Keratinocyte (primary cell): ENCODE results near the gene KLF5. TPM values are rescaled to one million over a fixed set of nuclear protein-coding genes. Genes with fewer than 3 reads are reported as not detected.

Experiments used
- DNase-seq: peaks from one replicate; pipeline ENCODE4 v3.0.0-alpha.2; 2011; ENCODE audit warnings: low read depth, missing footprints, low spot score
- FAIRE-seq: peaks from 2 replicates; lab custom pipeline; 2011; peaks lifted over from hg19 to GRCh38; lab: Jason Lieb, UNC
- H2AFZ ChIP-seq: 2 replicates; pipeline ENCODE4 v1.6.0; 2012; ENCODE audit warnings: low read length, control low read depth, inconsistent platforms; ENCODE audit not compliant: control insufficient read depth
- H3K27ac ChIP-seq: 2 replicates; pipeline ENCODE4 v1.5.1; 2011; ENCODE audit warnings: low read length; ENCODE audit not compliant: control insufficient read depth, insufficient read depth
- H3K27me3 ChIP-seq: 3 replicates; pipeline ENCODE4 v1.6.0; 2011; ENCODE audit warnings: low read length; ENCODE audit not compliant: control insufficient read depth, insufficient read depth; ENCODE audit errors: extremely low read depth
- H3K36me3 ChIP-seq, 2 experiments: 2 replicates in 1 of 2; 3 replicates in 1 of 2; pipeline ENCODE4 v1.5.1; 2011; ENCODE audit warnings: low read length in 2 of 2, mild to moderate bottlenecking in 1 of 2; ENCODE audit not compliant: control insufficient read depth in 2 of 2, insufficient read depth in 2 of 2; ENCODE audit errors: extremely low read depth in 1 of 2
- H3K4me1 ChIP-seq: 3 replicates; pipeline ENCODE4 v1.5.1; 2011; ENCODE audit warnings: low read length; ENCODE audit not compliant: control insufficient read depth, insufficient read depth; ENCODE audit errors: extremely low read depth
- H3K4me2 ChIP-seq: 3 replicates; pipeline ENCODE4 v1.6.0; 2011; ENCODE audit warnings: low read depth, low read length; ENCODE audit not compliant: control insufficient read depth, insufficient read depth; ENCODE audit errors: extremely low read depth
- H3K4me3 ChIP-seq, 3 experiments: fragments of 200-600 bp in 1 of 3; sonication (generic) in 1 of 3; 2 replicates in 2 of 3; 3 replicates in 1 of 3; pipeline ENCODE4 v1.5.1; 2011 to 2016; ENCODE audit warnings: low read length in 3 of 3, mild to moderate bottlenecking in 3 of 3, control low read depth in 2 of 3, inconsistent platforms in 1 of 3, low read depth in 1 of 3, mixed read lengths in 1 of 3, mixed run types in 1 of 3, moderate library complexity in 1 of 3; ENCODE audit not compliant: control insufficient read depth in 2 of 3, insufficient read depth in 2 of 3; ENCODE audit errors: extremely low read depth in 1 of 3
- H3K79me2 ChIP-seq: 2 replicates; pipeline ENCODE4 v1.6.0; 2012; ENCODE audit warnings: low read length; ENCODE audit not compliant: control insufficient read depth, insufficient read depth
- H3K9ac ChIP-seq: 3 replicates; pipeline ENCODE4 v1.6.0; 2011; ENCODE audit warnings: low read length; ENCODE audit not compliant: control insufficient read depth, insufficient read depth; ENCODE audit errors: extremely low read depth
- H3K9me1 ChIP-seq: 3 replicates; pipeline ENCODE4 v1.6.0; 2011; ENCODE audit warnings: low read length; ENCODE audit not compliant: control insufficient read depth, insufficient read depth; ENCODE audit errors: extremely low read depth
- H3K9me3 ChIP-seq: 2 replicates; pipeline ENCODE4 v1.5.1; 2012; ENCODE audit warnings: low read depth, low read length; ENCODE audit not compliant: control insufficient read depth
- H4K20me1 ChIP-seq: 3 replicates; pipeline ENCODE4 v1.6.0; 2011; ENCODE audit warnings: low read length; ENCODE audit not compliant: control insufficient read depth, insufficient read depth; ENCODE audit errors: extremely low read depth
- EZH2 ChIP-seq: IDR thresholded peaks from one replicate; pipeline ENCODE4 v1.6.1; 2012; ENCODE audit warnings: inconsistent platforms, mild to moderate bottlenecking, low read length, moderate library complexity
- dilution Hi-C: fragments of 300-500 bp; cut with MboI; formaldehyde crosslinking; loops from one replicate; pipeline ENCODE4 v1.7.0; 2020; ENCODE audit warnings: low sequenced_read_pairs; ENCODE audit not compliant: extremely low pct_ligation_motif_present
- polyA plus RNA-seq, 5 experiments: library from polyadenylated mRNA; depleted of rRNA in 3 of 5; stranded (reverse) in 3 of 5; stranded (forward) in 1 of 5; unstranded in 1 of 5; fragments of >200 nt; gene quantifications; 1 replicate in 1 of 5; 2 replicates in 3 of 5; 3 replicates in 1 of 5; pipeline versions ENCODE4 v1.2.1 to v1.2.3, GENCODE V29; 2011 to 2012; ENCODE audit warnings: missing spikeins in 2 of 5, low read depth in 1 of 5, low replicate concordance in 1 of 5
- TF ChIP-seq, protein P1 (sequence below), 3 experiments: IDR thresholded peaks in 1 of 3; conservative IDR thresholded peaks in 1 of 3; optimal IDR thresholded peaks in 1 of 3; 2 replicates in 2 of 3; 3 replicates in 1 of 3; pipeline versions ENCODE3 to v1.5.1; 2011; ENCODE audit warnings: low read length in 3 of 3, mild to moderate bottlenecking in 3 of 3, moderate library complexity in 2 of 3, control low read depth in 1 of 3, inconsistent platforms in 1 of 3; ENCODE audit not compliant: insufficient read depth in 2 of 3; ENCODE audit errors: extremely low read depth in 1 of 3

KLF5 gene
- polyA plus RNA-seq, 1 donor (not counting 4 experiments of a cell fraction or from before 2014, with no cell fraction given) = 162 TPM

DNA sequence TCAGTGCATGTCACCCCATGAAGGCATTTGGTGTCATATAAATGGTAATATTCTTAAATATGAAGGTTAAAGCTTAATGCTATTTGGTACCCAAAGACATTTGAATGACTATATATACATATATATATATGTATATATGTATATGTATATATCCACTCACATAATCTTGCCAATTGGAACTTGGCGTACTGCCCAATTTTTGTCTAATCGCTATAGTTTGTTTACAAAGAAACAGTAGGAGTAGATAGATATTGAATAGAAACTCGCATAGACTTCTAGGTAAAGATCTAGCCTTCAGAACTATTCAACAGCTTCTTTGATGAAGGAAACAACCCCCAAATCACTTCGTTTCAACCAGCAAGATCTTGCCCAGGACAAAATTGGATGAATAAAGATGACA is 24.1 kb downstream of the KLF5 start:
- Histone ChIP-seq H3K9me3 (no peaks in the 10 kb centered on the region), H3K79me2 (no peaks in the 10 kb centered on the region), H3K27ac (no peak overlapping the region)

DNA sequence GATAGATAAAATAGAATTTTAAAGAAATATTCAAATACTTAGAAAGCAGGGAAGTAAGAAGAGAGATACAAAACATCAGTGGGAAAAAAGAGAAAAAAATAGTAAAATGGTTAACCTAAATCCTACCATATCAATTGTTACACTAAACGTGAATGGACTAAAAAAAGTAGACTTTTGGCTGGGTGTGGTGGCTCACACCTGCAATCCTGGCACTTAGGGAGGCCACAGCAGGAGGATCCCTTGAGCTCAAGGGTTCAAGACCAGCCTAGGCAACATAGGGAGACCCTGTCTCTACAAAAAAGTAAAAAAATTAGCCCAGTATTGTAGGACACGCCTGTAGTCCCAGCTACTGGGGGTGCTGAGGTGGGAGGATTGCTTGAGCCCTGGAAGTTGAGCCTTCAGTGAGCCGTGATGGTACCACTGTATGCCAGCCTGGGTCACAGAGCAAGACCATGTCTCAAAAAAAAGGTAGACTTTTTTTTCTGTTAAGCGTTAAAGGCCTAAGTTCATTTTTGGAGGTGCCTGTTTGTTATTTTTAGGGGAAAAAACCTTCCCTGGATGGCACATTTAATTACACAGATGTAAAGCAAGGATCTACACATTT is 29.6 kb downstream of the KLF5 start:
- Histone ChIP-seq H3K9me1 (no peaks in the 10 kb centered on the region), H3K4me3 (no peak overlapping the region), H3K4me2 (no peak overlapping the region), H3K27ac (no peak overlapping the region), H3K79me2 (no peaks in the 10 kb centered on the region), H2AFZ (no peak overlapping the region), H3K4me1 (peaks cover 13% of the 10 kb centered on the region), H4K20me1 (no peaks in the 10 kb centered on the region), H3K36me3 (no peaks in the 10 kb centered on the region), H3K27me3 (no peaks in the 10 kb centered on the region), H3K9me3 (peaks cover 2% of the 10 kb centered on the region), H3K9ac (no peak overlapping the region)
- TF ChIP-seq, protein P1, sequence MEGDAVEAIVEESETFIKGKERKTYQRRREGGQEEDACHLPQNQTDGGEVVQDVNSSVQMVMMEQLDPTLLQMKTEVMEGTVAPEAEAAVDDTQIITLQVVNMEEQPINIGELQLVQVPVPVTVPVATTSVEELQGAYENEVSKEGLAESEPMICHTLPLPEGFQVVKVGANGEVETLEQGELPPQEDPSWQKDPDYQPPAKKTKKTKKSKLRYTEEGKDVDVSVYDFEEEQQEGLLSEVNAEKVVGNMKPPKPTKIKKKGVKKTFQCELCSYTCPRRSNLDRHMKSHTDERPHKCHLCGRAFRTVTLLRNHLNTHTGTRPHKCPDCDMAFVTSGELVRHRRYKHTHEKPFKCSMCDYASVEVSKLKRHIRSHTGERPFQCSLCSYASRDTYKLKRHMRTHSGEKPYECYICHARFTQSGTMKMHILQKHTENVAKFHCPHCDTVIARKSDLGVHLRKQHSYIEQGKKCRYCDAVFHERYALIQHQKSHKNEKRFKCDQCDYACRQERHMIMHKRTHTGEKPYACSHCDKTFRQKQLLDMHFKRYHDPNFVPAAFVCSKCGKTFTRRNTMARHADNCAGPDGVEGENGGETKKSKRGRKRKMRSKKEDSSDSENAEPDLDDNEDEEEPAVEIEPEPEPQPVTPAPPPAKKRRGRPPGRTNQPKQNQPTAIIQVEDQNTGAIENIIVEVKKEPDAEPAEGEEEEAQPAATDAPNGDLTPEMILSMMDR (optimal IDR thresholded peaks at IDR 0.05 in 1 of 3, IDR thresholded peaks at IDR 0.05 in 1 of 3, conservative IDR thresholded peaks at IDR 0.05 in 1 of 3; ENCODE audit: extremely low read depth in 1 of 3, insufficient read depth in 2 of 3, low read length in 3 of 3) = no peak
- no peak for TF ChIP-seq EZH2
- FAIRE-seq = no peak
- no peak for DNase-seq
- dilution Hi-C loops = no loop called here

More for the DNA sequence above, 24.1 kb downstream of the KLF5 start:
- TF ChIP-seq EZH2 = no peak
- TF ChIP-seq, protein P1 (optimal IDR thresholded peaks at IDR 0.05 in 1 of 3, IDR thresholded peaks at IDR 0.05 in 1 of 3, conservative IDR thresholded peaks at IDR 0.05 in 1 of 3; ENCODE audit: extremely low read depth in 1 of 3, insufficient read depth in 2 of 3, low read length in 3 of 3) = no peak
- DNase-seq (no peak), FAIRE-seq (no peak)
- no peaks in the 10 kb centered on the region for H4K20me1 ChIP-seq
- no peak overlapping the region for H3K4me3 ChIP-seq
- no peaks in the 10 kb centered on the region for H3K9me1 ChIP-seq
- no peak overlapping the region for H3K4me2 ChIP-seq
- peaks cover 8% of the 10 kb centered on the region for H3K4me1 ChIP-seq
- H3K36me3 ChIP-seq = no peaks in the 10 kb centered on the region
- no peak overlapping the region for H2AFZ ChIP-seq
- no peak overlapping the region for H3K9ac ChIP-seq
- H3K27me3 ChIP-seq = no peaks in the 10 kb centered on the region
- dilution Hi-C loops = no loop called here
